Inflammatory macrophage (primary cell): ENCODE measurements around the gene OR2V2.

ENCODE experiments used
- DNase-seq, 2 donors: peaks; one replicate each; pipeline ENCODE4 v3.0.0-alpha.2; 2020 to 2022

The OR2V2 gene

DNA sequence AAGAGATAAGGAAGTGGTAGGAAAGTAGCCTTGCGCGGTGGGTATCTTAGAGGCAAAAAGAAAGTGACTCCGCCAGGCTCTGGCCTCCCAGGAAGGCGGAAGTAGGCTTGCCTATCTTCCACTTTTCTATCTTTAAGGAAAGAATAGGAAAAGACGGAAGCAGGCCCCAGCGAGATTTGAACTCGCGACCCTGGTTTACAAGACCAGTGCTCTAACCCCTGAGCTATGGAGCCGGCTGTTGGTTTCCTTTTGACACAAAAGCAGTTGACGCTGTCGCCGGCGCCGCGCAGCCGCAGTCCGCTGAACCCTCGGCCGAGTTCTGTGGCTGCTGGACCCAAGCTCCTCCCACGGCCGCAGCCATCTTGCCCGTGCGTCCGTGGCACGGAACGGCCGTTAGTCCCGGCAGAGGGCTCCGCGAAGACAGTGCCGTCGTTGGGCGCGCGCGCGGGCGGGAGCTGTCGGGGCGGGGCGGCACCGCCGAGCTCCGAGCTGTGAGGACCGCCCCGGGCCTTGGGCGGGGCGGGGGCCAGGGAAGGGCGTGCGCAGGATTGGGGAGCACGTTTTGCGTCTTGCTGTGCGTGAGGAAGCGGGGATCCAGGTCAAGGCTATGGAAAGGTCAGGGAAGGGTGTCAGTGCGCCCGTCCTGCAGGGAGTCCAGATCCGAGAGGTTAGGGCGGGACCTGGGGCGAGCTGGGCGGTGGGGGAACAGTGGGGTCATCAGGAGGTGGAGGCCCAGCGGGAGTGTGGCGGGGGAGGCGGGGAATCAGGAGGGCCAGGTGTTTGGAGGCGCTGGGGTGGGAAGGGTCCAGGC is 44.3 kb downstream of the OR2V2 start:
- peak; percentile 98 to 99 for DNase-seq

- no peak for DNase-seq
Observed at GRCh38 chr5:181192337-181193046, 45.1 kb downstream of the OR2V2 start.

- DNase-seq: no peak
Observed at GRCh38 chr5:181193656-181194055, 46.3 kb downstream of the OR2V2 start.

DNA sequence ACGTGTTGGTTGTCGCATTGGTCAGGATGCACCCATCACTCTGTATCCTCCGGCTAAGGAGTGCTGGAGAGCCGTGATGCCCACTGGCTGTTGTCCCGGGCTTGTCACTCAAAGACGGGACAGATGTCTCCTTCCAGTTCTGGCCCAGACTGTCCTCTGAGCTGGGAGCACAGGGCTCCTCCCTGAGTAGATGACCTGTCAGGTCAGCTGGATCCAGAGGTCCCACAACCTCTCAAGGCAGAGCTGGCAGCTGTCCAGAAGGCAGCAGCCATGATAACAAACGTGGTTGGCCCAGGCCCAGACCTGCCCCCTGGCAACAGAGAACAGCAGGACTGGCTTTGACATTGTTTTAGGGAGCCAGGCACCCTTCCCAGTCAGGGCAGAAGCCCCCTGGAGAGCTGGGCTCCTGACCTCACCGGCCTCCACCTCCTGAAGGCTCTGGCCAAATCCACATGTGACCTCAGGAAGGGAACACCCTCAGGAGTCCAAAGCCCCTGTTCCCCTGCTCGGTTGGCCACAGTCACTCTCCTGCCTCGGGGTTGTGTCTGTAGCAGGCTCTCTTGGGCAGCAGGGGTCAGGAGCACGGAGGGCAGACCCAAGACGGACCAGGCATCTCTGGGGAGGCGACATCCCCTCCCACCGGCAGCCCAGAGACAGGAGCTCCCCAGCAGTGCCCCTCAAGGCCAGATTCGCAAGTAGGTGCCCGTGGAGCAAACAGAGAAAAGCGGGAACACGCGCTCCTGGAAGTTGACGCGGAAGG is 47.3 kb downstream of the OR2V2 start:
- no peak for DNase-seq

GRCh38 chr5:181195249-181195761 is 47.9 kb downstream of the OR2V2 start:
- DNase-seq: no peak

DNA sequence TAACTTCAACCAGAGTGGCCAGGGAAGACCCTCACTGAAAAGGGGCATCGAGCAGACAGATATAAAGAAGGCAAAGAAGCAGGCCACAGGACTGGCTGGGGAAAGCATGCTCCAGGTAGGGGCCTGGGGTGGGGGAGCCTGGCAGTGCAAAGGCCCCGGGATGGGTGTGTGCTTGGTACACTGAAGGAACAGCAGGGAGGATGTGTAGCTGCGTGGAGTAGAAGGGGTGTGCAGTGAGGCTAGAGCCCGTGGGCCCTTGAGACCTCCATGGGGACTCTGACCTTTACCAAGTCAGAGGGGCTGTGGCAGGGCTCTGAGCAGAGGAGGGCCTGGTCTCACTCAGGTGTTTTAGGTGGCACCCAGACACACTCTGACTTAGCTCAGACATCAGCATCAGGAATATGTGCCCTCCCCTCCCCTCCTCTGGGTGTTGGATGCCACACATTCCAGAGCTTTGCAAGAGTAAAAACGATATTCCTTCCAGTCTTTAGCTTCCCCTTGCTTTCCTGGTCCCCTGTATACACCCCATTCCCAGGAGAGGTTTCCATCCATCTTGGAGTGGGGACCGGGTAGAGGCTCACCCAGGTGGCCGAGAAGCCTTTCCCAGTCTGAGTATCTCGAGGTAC is 50.1 kb downstream of the OR2V2 start:
- no peak for DNase-seq

GRCh38 chr5:181198106-181198685 is 50.8 kb downstream of the OR2V2 start:
- no peak for DNase-seq

GRCh38 chr5:181198905-181199519 is 51.6 kb downstream of the OR2V2 start:
- DNase-seq: no peak

GRCh38 chr5:181199881-181200638 is 52.7 kb downstream of the OR2V2 start:
- DNase-seq: peak in 1 of 2 donors; percentile 46

- no peak for DNase-seq
Observed at GRCh38 chr5:181200816-181201215, 53.4 kb downstream of the OR2V2 start.

- DNase-seq: peak; percentile 73 to 77
Observed at GRCh38 chr5:181203093-181203711, 55.8 kb downstream of the OR2V2 start.

DNA sequence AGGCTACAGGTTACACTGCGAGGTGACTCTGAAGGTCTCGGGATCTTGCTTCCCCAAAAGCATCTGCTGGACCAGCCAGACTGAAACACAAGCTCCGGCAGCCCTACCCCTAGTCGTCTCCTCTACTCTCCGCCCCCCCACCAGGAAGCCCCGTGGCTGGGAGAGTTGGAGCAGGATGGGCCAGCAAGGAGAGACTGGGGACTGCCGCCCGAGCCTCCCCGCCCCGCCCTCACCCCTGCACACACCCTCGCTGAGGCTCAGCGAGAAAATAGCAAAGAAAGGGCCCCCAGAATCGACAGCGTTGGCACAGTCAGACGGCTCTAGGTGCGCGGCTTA is 56.4 kb downstream of the OR2V2 start:
- no peak for DNase-seq

DNA sequence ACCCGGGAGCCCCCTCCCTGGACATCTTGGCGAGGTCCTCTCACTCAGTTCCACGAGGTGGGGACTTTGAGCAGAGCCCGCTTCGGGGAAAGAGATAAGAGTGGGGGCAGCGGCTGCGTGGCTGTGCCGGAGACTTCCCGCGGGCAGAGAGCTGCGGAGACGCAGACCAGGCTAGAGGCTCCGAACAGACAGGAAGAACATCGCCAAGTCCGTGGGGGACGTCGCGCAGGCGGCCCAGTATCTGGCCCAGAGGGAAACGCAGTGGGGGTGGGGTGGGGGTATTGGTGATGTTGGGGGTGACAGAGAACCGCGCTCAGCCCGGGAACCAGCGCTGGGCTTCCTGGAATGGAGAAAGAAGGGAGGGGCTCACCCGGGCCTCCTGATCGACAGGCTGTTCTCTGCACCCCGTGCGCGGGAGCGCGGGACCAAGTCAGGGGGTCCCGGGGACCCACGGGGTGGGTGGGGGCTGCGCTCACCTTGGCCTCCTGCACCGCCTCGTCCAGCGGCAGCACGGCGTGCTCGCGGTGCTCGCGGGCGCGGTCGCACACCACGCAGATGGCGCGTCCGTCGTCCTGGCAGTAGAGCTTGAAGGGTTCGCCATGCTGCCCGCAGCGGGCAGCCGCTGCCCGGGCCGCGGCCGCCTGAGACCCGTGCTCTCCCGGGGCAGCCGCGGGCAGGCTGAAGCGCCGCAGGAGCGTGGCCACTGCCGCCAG is 56.9 kb downstream of the OR2V2 start:
- DNase-seq: no peak

- DNase-seq: peak; percentile 39 to 52
Observed at GRCh38 chr5:181204826-181205760, 57.7 kb downstream of the OR2V2 start, which contains the start of gene TRIM7. TSS of gene TRIM7 (minus strand) at chr5:181205196. CDS start at chr5:181205110, 86 bp downstream.

- no peak for DNase-seq
Observed at GRCh38 chr5:181205761-181206649, 58.6 kb downstream of the OR2V2 start.

DNA sequence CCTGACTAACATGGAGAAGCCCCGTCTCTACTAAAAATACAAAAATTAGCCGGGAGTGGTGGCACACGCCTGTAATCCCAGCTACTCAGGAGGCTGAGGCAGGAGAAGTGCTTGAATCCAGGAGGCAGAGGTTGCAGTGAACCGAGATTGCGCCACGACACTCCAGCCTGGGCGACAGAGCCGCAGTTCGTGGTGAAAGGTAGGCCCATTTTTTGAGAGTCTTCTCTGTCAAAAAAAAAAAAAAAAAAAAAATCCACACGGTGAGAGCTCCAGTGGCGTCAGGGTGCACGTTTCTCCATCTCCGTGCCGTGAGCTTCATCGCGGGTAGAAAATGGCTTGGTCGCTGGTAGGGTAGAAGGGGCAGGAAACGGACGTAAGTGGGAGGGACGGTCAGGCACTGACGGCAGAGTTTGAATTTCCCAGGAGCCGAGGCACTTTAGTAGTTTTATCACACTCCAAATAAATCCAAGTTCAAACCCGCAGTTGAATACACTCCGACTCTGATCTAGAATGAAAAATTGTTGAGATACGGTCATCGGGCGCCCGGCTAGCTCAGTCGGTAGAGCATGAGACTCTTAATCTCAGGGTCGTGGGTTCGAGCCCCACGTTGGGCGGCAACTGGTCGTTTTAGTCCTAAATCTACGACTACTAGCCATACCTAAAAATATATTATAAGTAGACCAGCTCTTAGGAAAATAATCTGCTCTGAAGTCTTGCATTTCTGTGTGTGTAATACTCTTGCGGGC is 60.0 kb downstream of the OR2V2 start:
- peak; percentile 80 to 88 for DNase-seq

DNA sequence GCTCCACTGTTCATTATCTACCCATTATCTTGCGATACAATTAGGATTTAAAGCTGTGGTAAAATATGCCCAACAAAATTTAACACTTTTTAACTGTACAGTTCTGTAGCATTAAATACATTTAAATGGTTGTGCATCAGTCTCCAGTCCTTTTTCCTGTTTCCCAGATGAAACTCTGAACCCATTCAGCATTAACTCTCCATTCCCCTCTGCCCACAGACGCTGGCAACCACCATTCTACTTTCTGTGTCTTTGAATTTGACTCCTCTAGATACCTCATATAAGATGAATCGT is 60.5 kb downstream of the OR2V2 start:
- no peak for DNase-seq
